HCT116 (cell line): ENCODE results near the gene SCN7A. TPM values are rescaled to one million over a fixed set of nuclear protein-coding genes. Genes with fewer than 3 reads are reported as not detected.
"Not testable (repeated sequence)": the region's sequence is repeated elsewhere in the genome, so short reads cannot be mapped to it uniquely, and the experiment has no call there.

Source experiments
- ATAC-seq: fragments of 200-7000 bp; cut with Tn5 transposase; 2 replicates; pipeline ENCODE4 v1.9.1; 2020; ENCODE audit warnings: mild to moderate bottlenecking, moderate library complexity
- BruUV-seq: library from RNA; stranded (reverse); fragments of 400-500 nt; replicated peaks from 2 replicates; lab custom pipeline; 2021; lab: Mats Ljungman, UMichigan
- CTCF ChIA-PET: fragments of 300-600 bp; sonication (Branson Sonifier 250); formaldehyde crosslinking; loops from one replicate; lab custom pipeline; 2021; ENCODE audit warnings: antibody characterized with exemption; lab: Charles Lee
- POLR2A ChIA-PET: fragments of 300-600, 350-600 bp; sonication (Branson Sonifier 250); formaldehyde crosslinking; loops from one replicate; lab custom pipeline; 2021; ENCODE audit warnings: antibody characterized with exemption; lab: Charles Lee
- RAD21 ChIA-PET, 2 experiments: fragments of 300-600 bp; sonication (Branson Sonifier 250); formaldehyde crosslinking; loops; one replicate each; lab custom pipeline; 2023; ENCODE audit warnings: low total read pairs in 2 of 2; ENCODE audit not compliant: uncharacterized antibody in 2 of 2, unreplicated experiment in 2 of 2, low non-redundant PET in 1 of 2; lab: Charles Lee
- DNase-seq: peaks from one replicate; pipeline ENCODE4 v3.0.0-alpha.2; 2010; ENCODE audit warnings: low read depth, low spot score
- H2AFZ ChIP-seq: fragments of 200-600 bp; shearing (Covaris generic), sonication (generic); 2 replicates; pipeline ENCODE4 v1.6.1; 2017; ENCODE audit warnings: low read depth, mixed run types, mixed read lengths, antibody characterized with exemption, low read length; ENCODE audit not compliant: poor library complexity, severe bottlenecking
- H3K27ac ChIP-seq: 2 replicates; pipeline ENCODE4 v1.5.1; 2012; ENCODE audit warnings: low read depth, low read length
- H3K27me3 ChIP-seq: fragments of 200-600 bp; sonication (generic); 2 replicates; pipeline ENCODE4 v1.6.1; 2016; ENCODE audit warnings: mixed run types, low read length, mixed read lengths; ENCODE audit not compliant: insufficient read depth
- H3K36me3 ChIP-seq, 2 experiments: fragments of 200-500 bp in 1 of 2; fragments of 200-600 bp in 1 of 2; sonication (Bioruptor generic) in 1 of 2; sonication (generic) in 1 of 2; 2 replicates each; pipeline versions ENCODE4 v1.5.1 to v1.6.1; 2014 to 2016; ENCODE audit warnings: low read length in 2 of 2, inconsistent platforms in 1 of 2, mixed read lengths in 1 of 2, mixed run types in 1 of 2; ENCODE audit not compliant: insufficient read depth in 2 of 2, control insufficient read depth in 1 of 2
- H3K4me1 ChIP-seq, 2 experiments: fragments of 200-600 bp in 1 of 2; sonication (generic) in 1 of 2; 2 replicates each; pipeline versions ENCODE4 v1.5.1 to v1.6.1; 2012 to 2017; ENCODE audit warnings: low read length in 2 of 2, inconsistent platforms in 1 of 2, mild to moderate bottlenecking in 1 of 2, mixed read lengths in 1 of 2, mixed run types in 1 of 2, moderate library complexity in 1 of 2; ENCODE audit not compliant: insufficient read depth in 2 of 2, control insufficient read depth in 1 of 2
- H3K4me2 ChIP-seq: fragments of 200-600 bp; sonication (generic); 2 replicates; pipeline ENCODE4 v1.6.1; 2017; ENCODE audit warnings: mixed run types, low read length, mixed read lengths
- H3K4me3 ChIP-seq, 2 experiments: fragments of 200-600 bp in 1 of 2; sonication (generic) in 1 of 2; replicated peaks in 1 of 2; 2 replicates each; pipeline ENCODE4 v1.5.1; 2011 to 2016; ENCODE audit warnings: low read length in 2 of 2, control low read depth in 1 of 2, low read depth in 1 of 2, mild to moderate bottlenecking in 1 of 2, mixed read lengths in 1 of 2, mixed run types in 1 of 2
- H3K79me2 ChIP-seq: fragments of 200-600 bp; sonication (generic); 2 replicates; pipeline ENCODE4 v1.6.1; 2017; ENCODE audit warnings: mild to moderate bottlenecking, mixed run types, low read length, moderate library complexity, mixed read lengths; ENCODE audit not compliant: insufficient read depth
- H3K9ac ChIP-seq: fragments of 200-600 bp; sonication (generic); 2 replicates; pipeline ENCODE4 v1.6.1; 2016; ENCODE audit warnings: low read length, mixed read lengths
- H3K9me2 ChIP-seq: fragments of 200-600 bp; sonication (generic), shearing (Covaris generic); 2 replicates; pipeline ENCODE4 v1.6.1; 2017; ENCODE audit warnings: mixed run types, mild to moderate bottlenecking, moderate library complexity; ENCODE audit not compliant: insufficient read depth
- H3K9me3 ChIP-seq, 2 experiments: fragments of 200-500 bp in 1 of 2; fragments of 200-600 bp in 1 of 2; sonication (Bioruptor generic) in 1 of 2; sonication (generic) in 1 of 2; 2 replicates each; pipeline ENCODE4 v1.6.1; 2014 to 2017; ENCODE audit warnings: low read length in 2 of 2, mixed read lengths in 2 of 2, inconsistent platforms in 1 of 2, low read depth in 1 of 2, mild to moderate bottlenecking in 1 of 2, mixed run types in 1 of 2, moderate library complexity in 1 of 2; ENCODE audit not compliant: control insufficient read depth in 1 of 2, insufficient read depth in 1 of 2
- H4K20me1 ChIP-seq: fragments of 200-600 bp; sonication (generic), shearing (Covaris generic); 2 replicates; pipeline ENCODE4 v1.6.1; 2017; ENCODE audit warnings: mixed run types, mild to moderate bottlenecking, moderate library complexity; ENCODE audit not compliant: insufficient read depth
- CBX3 ChIP-seq: IDR thresholded peaks from 2 replicates; pipeline ENCODE4 v1.6.1; 2012; ENCODE audit warnings: low read depth
- CEBPB ChIP-seq: IDR thresholded peaks from 2 replicates; pipeline ENCODE4 v1.6.1; 2012; ENCODE audit warnings: low read depth
- CTCF ChIP-seq, 3 experiments: fragments of 200-600 bp in 1 of 3; sonication (generic) in 1 of 3; IDR thresholded peaks in 2 of 3; conservative IDR thresholded peaks in 1 of 3; 2 replicates each; pipeline ENCODE4 v1.5.1; 2012 to 2017; ENCODE audit warnings: low read depth in 2 of 3, low read length in 2 of 3, antibody characterized with exemption in 1 of 3, borderline replicate concordance in 1 of 3, control low read depth in 1 of 3, mild to moderate bottlenecking in 1 of 3, mixed read lengths in 1 of 3, mixed run types in 1 of 3, moderate library complexity in 1 of 3; ENCODE audit not compliant: insufficient read depth in 1 of 3
- EGR1 ChIP-seq: IDR thresholded peaks from 2 replicates; pipeline ENCODE4 v1.6.1; 2012; ENCODE audit warnings: low read depth
- ELF1 ChIP-seq: IDR thresholded peaks from 2 replicates; pipeline ENCODE4 v1.6.1; 2012; ENCODE audit warnings: low read depth, borderline replicate concordance
- EZH2phosphoT487 ChIP-seq: fragments of 200-600 bp; IDR thresholded peaks from 2 replicates; pipeline ENCODE4 v1.6.1; 2018; ENCODE audit warnings: antibody characterized with exemption, borderline replicate concordance
- FOSL1 ChIP-seq: IDR thresholded peaks from 2 replicates; pipeline ENCODE4 v1.6.1; 2012; ENCODE audit warnings: low read depth
- JUND ChIP-seq: IDR thresholded peaks from 2 replicates; pipeline ENCODE4 v1.6.1; 2012
- MAX ChIP-seq: IDR thresholded peaks from 2 replicates; pipeline ENCODE4 v1.6.1; 2012
- POLR2AphosphoS5 ChIP-seq: IDR thresholded peaks from 2 replicates; pipeline ENCODE4 v1.6.1; 2011; ENCODE audit warnings: mild to moderate bottlenecking, low read depth, low read length, moderate library complexity
- RAD21 ChIP-seq: IDR thresholded peaks from 2 replicates; pipeline ENCODE4 v1.6.1; 2012; ENCODE audit warnings: low read depth, mild to moderate bottlenecking
- SIN3A ChIP-seq: IDR thresholded peaks from 2 replicates; pipeline ENCODE4 v1.6.1; 2012; ENCODE audit warnings: low read depth
- SP1 ChIP-seq: IDR thresholded peaks from 2 replicates; pipeline ENCODE4 v1.6.1; 2012; ENCODE audit warnings: low read depth
- SRF ChIP-seq: IDR thresholded peaks from 2 replicates; pipeline ENCODE4 v1.6.1; 2012; ENCODE audit warnings: low read depth
- ZFX ChIP-seq: fragments of 450-650 bp; IDR thresholded peaks from 2 replicates; pipeline ENCODE4 v1.6.1; 2017
- ZNF274 ChIP-seq: fragments of 200-500 bp; sonication (Bioruptor generic); IDR thresholded peaks from 2 replicates; pipeline ENCODE4 v1.6.1; 2014; ENCODE audit warnings: mild to moderate bottlenecking, low read depth, low read length, inconsistent platforms
- intact Hi-C: fragments of 100-400 bp; cut with micrococcal nuclease; formaldehyde crosslinking; loops from 2 replicates; pipeline ENCODE4 v1.10.0; 2022
- total RNA-seq: library from RNA; stranded (reverse); gene quantifications from one replicate; pipeline ENCODE4 v1.2.1, GENCODE V29; 2021; ENCODE audit not compliant: unreplicated experiment

SCN7A gene
- total RNA-seq, 1 experiment from 2014 or later: 0.07 TPM

GRCh38 chr2:166410828-166411472, 83.1 kb downstream of the SCN7A start:
- intact Hi-C loops: no loop called here
- POLR2A ChIA-PET: interaction anchor here (0.8 to 1.1 kb wide), 3 partner anchors 23 to 141 kb away, joined by 3 to 4 read pairs (median 3); no protein-coding TSS in a partner anchor
- H3K27ac ChIP-seq: no peak overlapping the region
- H3K36me3 ChIP-seq: no peaks in the 10 kb centered on the region
- H3K79me2 ChIP-seq: no peaks in the 10 kb centered on the region
- peak overlapping the region; percentile 47 for H2AFZ ChIP-seq
- peak; percentile 58 for DNase-seq
- no peaks in the 10 kb centered on the region for H3K9me2 ChIP-seq
- ATAC-seq: peak; percentile 84
- no peaks in the 10 kb centered on the region for H4K20me1 ChIP-seq
- H3K4me1 ChIP-seq: peaks cover 3 to 11% of the 10 kb centered on the region in 2 experiments; a peak in 2 of 4 replicates
- TF ChIP-seq SP1: peak; percentile 55
- no peak for TF ChIP-seq CTCF (IDR thresholded peaks at IDR 0.05 in 2 of 3, conservative IDR thresholded peaks at IDR 0.05 in 1 of 3; ENCODE audit: borderline replicate concordance in 1 of 3, insufficient read depth in 1 of 3, low read depth in 2 of 3, low read length in 2 of 3)
- TF ChIP-seq ZNF274: no peak
- no peak for TF ChIP-seq SRF
- TF ChIP-seq FOSL1: peak; percentile 74
- TF ChIP-seq CEBPB: peak; percentile 91
- no peak for TF ChIP-seq POLR2AphosphoS5
- TF ChIP-seq RAD21: no peak
- TF ChIP-seq JUND: peak; percentile 48
- TF ChIP-seq EGR1: peak; percentile 93
- no peak for TF ChIP-seq SIN3A
- no peak for TF ChIP-seq MAX
- TF ChIP-seq ZFX: no peak
- no peak for TF ChIP-seq ELF1
- no peak for TF ChIP-seq EZH2phosphoT487
- TF ChIP-seq CBX3: no peak
- TF ChIP-seq, all 23 proteins: peak for 5
- BruUV-seq: no TSS peak
- RAD21 ChIA-PET: no interaction called here
- Histone ChIP-seq H3K27me3 (peaks cover 12% of the 10 kb centered on the region; the same call in 1 of the 2 replicates), H3K4me3 (no peak overlapping the region), H3K4me2 (peak overlapping the region; percentile 8; the same call in 1 of the 2 replicates), H3K9me3 (no peaks in the 10 kb centered on the region), H3K9ac (no peak overlapping the region)
- CTCF ChIA-PET: interaction anchor here (1.4 to 2.1 kb wide), 2 partner anchors 9 to 50 kb away, joined by 6 to 10 read pairs; no protein-coding TSS in a partner anchor

GRCh38 chr2:166407746-166408145, 86.3 kb downstream of the SCN7A start:
- DNase-seq, POLR2A ChIA-PET, H3K9me2 ChIP-seq, H2AFZ ChIP-seq, H4K20me1 ChIP-seq, RAD21 ChIA-PET, H3K27ac ChIP-seq, H3K9me3 ChIP-seq, H3K4me3 ChIP-seq, CTCF ChIA-PET, H3K79me2 ChIP-seq, H3K9ac ChIP-seq, H3K4me2 ChIP-seq, intact Hi-C loops, H3K36me3 ChIP-seq, BruUV-seq, ATAC-seq: not testable (repeated sequence)
- H3K4me1 ChIP-seq: peaks cover 3 to 11% of the 10 kb centered on the region in 2 experiments; a peak in 2 of 4 replicates
- H3K27me3 ChIP-seq: peaks cover 18% of the 10 kb centered on the region; the same call in 1 of the 2 replicates
